K562 (cell line): ENCODE data around the gene DAD1. TPM values are rescaled to one million over a fixed set of nuclear protein-coding genes. Genes with fewer than 3 reads are reported as not detected.

Experiments used
- ARID1B ChIP-seq: fragments of 450-650 bp; IDR thresholded peaks from 2 replicates; pipeline ENCODE4 v1.6.1; 2016; ENCODE audit warnings: antibody characterized with exemption, mild to moderate bottlenecking, inconsistent platforms
- ATF3 ChIP-seq, 2 experiments: fragments of 450-650 bp in 1 of 2; sonication (generic) in 1 of 2; formaldehyde crosslinking in 1 of 2; IDR thresholded peaks in 1 of 2; conservative IDR thresholded peaks in 1 of 2; 2 replicates each; pipeline versions ENCODE4 v1.6.1 to v1.8.1; 2016 to 2023; ENCODE audit warnings: mild to moderate bottlenecking in 2 of 2, moderate library complexity in 2 of 2, inconsistent platforms in 1 of 2, missing genetic modification reagents in 1 of 2
- BACH1 ChIP-seq: fragments of 200-800 bp; sonication (Bioruptor generic); IDR thresholded peaks from 2 replicates; pipeline ENCODE4 v1.6.1; 2016; ENCODE audit warnings: missing genetic modification characterization, missing compliant biosample characterization
- BRCA1 ChIP-seq, 2 experiments: fragments of 450-650 bp in 1 of 2; sonication (generic) in 1 of 2; formaldehyde crosslinking in 1 of 2; IDR thresholded peaks; 2 replicates each; pipeline versions ENCODE4 v1.5.0 to v1.6.1; 2017 to 2020; ENCODE audit warnings: mild to moderate bottlenecking in 1 of 2, missing genetic modification reagents in 1 of 2
- C11orf30 ChIP-seq: fragments of 450-650 bp; IDR thresholded peaks from 2 replicates; pipeline ENCODE4 v1.6.1; 2016; ENCODE audit warnings: low read depth, mild to moderate bottlenecking
- CHD4 ChIP-seq: fragments of 200-600 bp; sonication (generic); IDR thresholded peaks from 3 replicates; pipeline ENCODE4 v1.6.1; 2012; ENCODE audit warnings: low read depth, mild to moderate bottlenecking, mixed read lengths, low read length, inconsistent platforms; ENCODE audit not compliant: insufficient read depth, insufficient replicate concordance, poor library complexity, severe bottlenecking
- DPF2 ChIP-seq: fragments of 450-650 bp; IDR thresholded peaks from 2 replicates; pipeline ENCODE4 v1.6.1; 2016
- EP300 ChIP-seq: IDR thresholded peaks from 2 replicates; pipeline ENCODE4 v1.6.1; 2012; ENCODE audit warnings: low read length, improper control_type of control experiment
- EP400 ChIP-seq: fragments of 450-650 bp; IDR thresholded peaks from 2 replicates; pipeline ENCODE4 v1.6.1; 2017; ENCODE audit warnings: antibody characterized with exemption, mild to moderate bottlenecking, moderate library complexity
- JUN ChIP-seq, 2 experiments: sonication (generic) in 1 of 2; formaldehyde crosslinking in 1 of 2; IDR thresholded peaks; 2 replicates each; pipeline versions ENCODE4 v1.6.1 to v1.8.0; 2012 to 2022; ENCODE audit warnings: borderline replicate concordance in 2 of 2, mild to moderate bottlenecking in 2 of 2, improper control_type of control experiment in 1 of 2, low read depth in 1 of 2, low read length in 1 of 2, missing genetic modification reagents in 1 of 2
- JUND ChIP-seq, 2 experiments: IDR thresholded peaks; 2 replicates in 1 of 2; 3 replicates in 1 of 2; pipeline ENCODE4 v1.6.1; 2011; ENCODE audit warnings: borderline replicate concordance in 2 of 2, low read depth in 2 of 2, low read length in 2 of 2, improper control_type of control experiment in 1 of 2, missing biosample characterization in 1 of 2, missing genetic modification characterization in 1 of 2, missing genetic modification reagents in 1 of 2
- MAFG ChIP-seq: fragments of 450-650 bp; conservative IDR thresholded peaks from 2 replicates; pipeline ENCODE4 v1.6.1; 2016; ENCODE audit warnings: missing genetic modification characterization, missing compliant biosample characterization
- MCM2 ChIP-seq: fragments of 450-650 bp; IDR thresholded peaks from 2 replicates; pipeline ENCODE4 v1.6.1; 2017; ENCODE audit warnings: low read depth, mild to moderate bottlenecking
- NFE2 ChIP-seq: IDR thresholded peaks from 2 replicates; pipeline ENCODE4 v1.6.1; 2014; ENCODE audit warnings: antibody characterized with exemption, low read depth
- PML ChIP-seq: IDR thresholded peaks from 2 replicates; pipeline ENCODE4 v1.6.1; 2012; ENCODE audit warnings: low read length, inconsistent platforms
- PTRF ChIP-seq: fragments of 450-650 bp; IDR thresholded peaks from 2 replicates; pipeline ENCODE4 v1.6.1; 2016; ENCODE audit warnings: mild to moderate bottlenecking, missing genetic modification characterization, missing compliant biosample characterization
- TRIM28 ChIP-seq: fragments of 450-650 bp; IDR thresholded peaks from 2 replicates; pipeline ENCODE4 v1.6.1; 2017
- ZEB2 ChIP-seq: fragments of 450-650 bp; IDR thresholded peaks from 2 replicates; pipeline ENCODE4 v1.6.1; 2016
- ZFX ChIP-seq: sonication (generic); formaldehyde crosslinking; IDR thresholded peaks from 2 replicates; pipeline ENCODE4 v1.8.0; 2022; ENCODE audit warnings: mild to moderate bottlenecking, missing genetic modification reagents, moderate library complexity
- ZNF165 ChIP-seq: fragments of 250-450 bp; sonication (Bioruptor Pico); IDR thresholded peaks from 2 replicates; pipeline ENCODE4 v1.4.0; 2020; ENCODE audit warnings: borderline replicate concordance
- ZNF316 ChIP-seq: fragments of 450-650 bp; IDR thresholded peaks from 2 replicates; pipeline ENCODE4 v1.6.1; 2016
- ZNF384 ChIP-seq: IDR thresholded peaks from 2 replicates; pipeline ENCODE4 v1.6.1; 2012; ENCODE audit warnings: low read depth, low read length, improper control_type of control experiment
- polyA plus RNA-seq, 8 experiments: library from polyadenylated mRNA; depleted of rRNA in 4 of 8; stranded (reverse) in 5 of 8; unstranded in 3 of 8; fragments of >200 nt; fragmentation: Nextera tagmentation in 2 of 8; fragmentation: Illumina TruSeq in 1 of 8; extraction: Ambion mirVana in 2 of 8; extraction: Trizol in 1 of 8; gene quantifications; 2 replicates each; pipeline versions ENCODE4 v1.2.1 to v1.2.3, GENCODE V29; 2011 to 2014; ENCODE audit warnings: inconsistent platforms in 1 of 8, missing spikeins in 1 of 8
- total RNA-seq, 7 experiments: library from RNA; depleted of rRNA in 6 of 7; stranded (reverse); fragments of >200 nt in 6 of 7; fragmentation: Illumina TruSeq in 2 of 7; extraction: Trizol in 2 of 7; gene quantifications; 2 replicates each; pipeline versions ENCODE4 v1.2.1 to v1.2.3, GENCODE V29; 2011 to 2021; ENCODE audit warnings: low replicate concordance in 1 of 7
- TF ChIP-seq, protein P1 (sequence below), 3 experiments: IDR thresholded peaks in 2 of 3; conservative IDR thresholded peaks in 1 of 3; 2 replicates each; pipeline ENCODE4 v1.5.1; 2011 to 2012; ENCODE audit warnings: low read length in 3 of 3, mild to moderate bottlenecking in 3 of 3, control low read depth in 2 of 3, improper control_type of control experiment in 1 of 3, inconsistent platforms in 1 of 3, low read depth in 1 of 3, mixed read lengths in 1 of 3, moderate library complexity in 1 of 3; ENCODE audit not compliant: insufficient read depth in 2 of 3

The DAD1 gene
- total and polyA plus RNA-seq, 9 of the 15 experiments (the other 6 are each of a cell fraction or from before 2014, with no cell fraction given): 104 to 617 (median 222) TPM

- 0 out of 2 replicates have a peak, but pooled peaks have one; percentile 5 for TF ChIP-seq EP300
- TF ChIP-seq JUND (IDR thresholded peaks at IDR 0.05; ENCODE audit: borderline replicate concordance, low read depth, low read length): peak; percentile 76
- TF ChIP-seq JUND (tag; IDR thresholded peaks at IDR 0.05; ENCODE audit: borderline replicate concordance, low read depth, low read length): peak; percentile 47; the same call in 1 of the 3 replicates
- TF ChIP-seq EP400: peak; percentile 47
- TF ChIP-seq PTRF (tag): no peak
- no peak for TF ChIP-seq PML
- no peak for TF ChIP-seq BRCA1 (IDR thresholded peaks at IDR 0.05)
- no peak for TF ChIP-seq BRCA1 (CRISPR knock-in tag; IDR thresholded peaks at IDR 0.05)
- TF ChIP-seq C11orf30: peak; percentile 85
- TF ChIP-seq ARID1B: peak; percentile 19; the same call in 1 of the 2 replicates
- TF ChIP-seq TRIM28: no peak
- TF ChIP-seq DPF2: peak; percentile 44
- peak; percentile 59; the same call in 1 of the 2 replicates for TF ChIP-seq BACH1 (tag)
- TF ChIP-seq ZNF316: peak; percentile 79
- TF ChIP-seq, protein P1, sequence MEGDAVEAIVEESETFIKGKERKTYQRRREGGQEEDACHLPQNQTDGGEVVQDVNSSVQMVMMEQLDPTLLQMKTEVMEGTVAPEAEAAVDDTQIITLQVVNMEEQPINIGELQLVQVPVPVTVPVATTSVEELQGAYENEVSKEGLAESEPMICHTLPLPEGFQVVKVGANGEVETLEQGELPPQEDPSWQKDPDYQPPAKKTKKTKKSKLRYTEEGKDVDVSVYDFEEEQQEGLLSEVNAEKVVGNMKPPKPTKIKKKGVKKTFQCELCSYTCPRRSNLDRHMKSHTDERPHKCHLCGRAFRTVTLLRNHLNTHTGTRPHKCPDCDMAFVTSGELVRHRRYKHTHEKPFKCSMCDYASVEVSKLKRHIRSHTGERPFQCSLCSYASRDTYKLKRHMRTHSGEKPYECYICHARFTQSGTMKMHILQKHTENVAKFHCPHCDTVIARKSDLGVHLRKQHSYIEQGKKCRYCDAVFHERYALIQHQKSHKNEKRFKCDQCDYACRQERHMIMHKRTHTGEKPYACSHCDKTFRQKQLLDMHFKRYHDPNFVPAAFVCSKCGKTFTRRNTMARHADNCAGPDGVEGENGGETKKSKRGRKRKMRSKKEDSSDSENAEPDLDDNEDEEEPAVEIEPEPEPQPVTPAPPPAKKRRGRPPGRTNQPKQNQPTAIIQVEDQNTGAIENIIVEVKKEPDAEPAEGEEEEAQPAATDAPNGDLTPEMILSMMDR (IDR thresholded peaks at IDR 0.05 in 2 of 3, conservative IDR thresholded peaks at IDR 0.05 in 1 of 3; ENCODE audit: insufficient read depth in 2 of 3, low read depth in 1 of 3, low read length in 3 of 3): peak in 2 of 3 experiments; percentile 13 to 30; a peak in 2 of 6 replicates
- 0 out of 2 replicates have a peak, but pooled peaks have one; percentile 48 for TF ChIP-seq ZEB2
- TF ChIP-seq ATF3 (IDR thresholded peaks at IDR 0.05): peak; percentile 43; the same call in 1 of the 2 replicates
- TF ChIP-seq ATF3 (CRISPR knock-in tag; conservative IDR thresholded peaks at IDR 0.05): no peak
- TF ChIP-seq ZFX (CRISPR knock-in tag): peak; percentile 17; the same call in 1 of the 2 replicates
- TF ChIP-seq ZNF384: 0 out of 2 replicates have a peak, but pooled peaks have one; percentile 24
- TF ChIP-seq NFE2: peak; percentile 89
- 0 out of 2 replicates have a peak, but pooled peaks have one; percentile 34 for TF ChIP-seq JUN (IDR thresholded peaks at IDR 0.05; ENCODE audit: borderline replicate concordance, low read depth, low read length)
- TF ChIP-seq JUN (CRISPR knock-in tag; IDR thresholded peaks at IDR 0.05; ENCODE audit: borderline replicate concordance): no peak
- peak; percentile 75 for TF ChIP-seq MAFG (tag)
- TF ChIP-seq ZNF165: no peak
- TF ChIP-seq CHD4: no peak
- TF ChIP-seq MCM2: no peak
- TF ChIP-seq, all 486 proteins: peak for 23
Observed at GRCh38 chr14:22598896-22599244, 9.8 kb upstream of the DAD1 start (continued).
